ENCODE results near the gene RDH5.

DNA sequence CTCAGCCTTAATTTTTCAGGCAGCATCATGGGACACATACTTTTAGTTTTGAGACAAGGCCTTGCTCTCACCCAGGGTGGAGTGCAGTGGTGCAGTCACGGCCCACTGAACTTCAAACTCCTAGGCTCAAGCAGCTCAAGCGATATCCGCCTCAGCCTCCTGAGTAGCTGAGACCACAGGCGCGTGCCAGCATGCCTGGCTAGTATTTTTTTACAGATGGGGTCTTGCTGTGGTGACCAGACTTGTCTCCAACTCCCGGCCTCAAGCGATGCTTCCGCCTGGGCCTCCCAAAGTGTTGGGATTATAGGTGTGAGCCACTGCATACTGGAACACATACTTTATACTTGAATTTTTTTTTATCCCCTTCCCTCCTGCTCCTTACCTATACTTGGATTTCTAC lies 2.8 kb downstream of the RDH5 start:
- no peak for TF ChIP-seq POLR2A (IDR thresholded peaks at IDR 0.05)
- TF ChIP-seq, protein P1, sequence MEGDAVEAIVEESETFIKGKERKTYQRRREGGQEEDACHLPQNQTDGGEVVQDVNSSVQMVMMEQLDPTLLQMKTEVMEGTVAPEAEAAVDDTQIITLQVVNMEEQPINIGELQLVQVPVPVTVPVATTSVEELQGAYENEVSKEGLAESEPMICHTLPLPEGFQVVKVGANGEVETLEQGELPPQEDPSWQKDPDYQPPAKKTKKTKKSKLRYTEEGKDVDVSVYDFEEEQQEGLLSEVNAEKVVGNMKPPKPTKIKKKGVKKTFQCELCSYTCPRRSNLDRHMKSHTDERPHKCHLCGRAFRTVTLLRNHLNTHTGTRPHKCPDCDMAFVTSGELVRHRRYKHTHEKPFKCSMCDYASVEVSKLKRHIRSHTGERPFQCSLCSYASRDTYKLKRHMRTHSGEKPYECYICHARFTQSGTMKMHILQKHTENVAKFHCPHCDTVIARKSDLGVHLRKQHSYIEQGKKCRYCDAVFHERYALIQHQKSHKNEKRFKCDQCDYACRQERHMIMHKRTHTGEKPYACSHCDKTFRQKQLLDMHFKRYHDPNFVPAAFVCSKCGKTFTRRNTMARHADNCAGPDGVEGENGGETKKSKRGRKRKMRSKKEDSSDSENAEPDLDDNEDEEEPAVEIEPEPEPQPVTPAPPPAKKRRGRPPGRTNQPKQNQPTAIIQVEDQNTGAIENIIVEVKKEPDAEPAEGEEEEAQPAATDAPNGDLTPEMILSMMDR (IDR thresholded peaks at IDR 0.05), result no peak

Measured in heart left ventricle (tissue), 13 donors.